HG03571 (cell line): ENCODE data around the gene KRTAP10-4.
"Not testable (repeated sequence)": the region's sequence is repeated elsewhere in the genome, so short reads cannot be mapped to it uniquely, and the experiment has no call there.

ENCODE experiments used
- ATAC-seq: cut with Tn5 transposase; IDR thresholded peaks from one replicate; pipeline ENCODE4 v1.9.1; 2021; ENCODE audit not compliant: unreplicated experiment

Gene KRTAP10-4

DNA sequence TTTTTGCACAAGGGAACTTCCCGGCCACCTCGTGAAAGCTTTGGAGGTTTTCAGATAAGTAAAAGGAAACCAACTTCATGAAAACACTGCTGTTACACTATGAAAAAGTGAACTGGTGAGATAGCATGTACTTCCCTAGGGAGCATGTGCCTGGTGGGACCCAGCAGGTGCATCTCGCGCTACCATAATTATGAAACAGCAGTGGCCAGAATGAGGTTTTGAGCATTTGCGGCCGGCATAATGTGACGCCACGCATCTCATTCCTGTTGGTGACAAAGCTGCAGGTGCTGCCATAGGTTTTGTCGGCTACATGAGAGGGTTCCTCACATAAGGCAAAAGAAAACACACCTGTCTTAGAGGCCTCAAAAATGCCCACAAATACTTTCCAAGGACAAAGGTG lies 16.6 kb upstream of the KRTAP10-4 start:
- ATAC-seq: no peak

DNA sequence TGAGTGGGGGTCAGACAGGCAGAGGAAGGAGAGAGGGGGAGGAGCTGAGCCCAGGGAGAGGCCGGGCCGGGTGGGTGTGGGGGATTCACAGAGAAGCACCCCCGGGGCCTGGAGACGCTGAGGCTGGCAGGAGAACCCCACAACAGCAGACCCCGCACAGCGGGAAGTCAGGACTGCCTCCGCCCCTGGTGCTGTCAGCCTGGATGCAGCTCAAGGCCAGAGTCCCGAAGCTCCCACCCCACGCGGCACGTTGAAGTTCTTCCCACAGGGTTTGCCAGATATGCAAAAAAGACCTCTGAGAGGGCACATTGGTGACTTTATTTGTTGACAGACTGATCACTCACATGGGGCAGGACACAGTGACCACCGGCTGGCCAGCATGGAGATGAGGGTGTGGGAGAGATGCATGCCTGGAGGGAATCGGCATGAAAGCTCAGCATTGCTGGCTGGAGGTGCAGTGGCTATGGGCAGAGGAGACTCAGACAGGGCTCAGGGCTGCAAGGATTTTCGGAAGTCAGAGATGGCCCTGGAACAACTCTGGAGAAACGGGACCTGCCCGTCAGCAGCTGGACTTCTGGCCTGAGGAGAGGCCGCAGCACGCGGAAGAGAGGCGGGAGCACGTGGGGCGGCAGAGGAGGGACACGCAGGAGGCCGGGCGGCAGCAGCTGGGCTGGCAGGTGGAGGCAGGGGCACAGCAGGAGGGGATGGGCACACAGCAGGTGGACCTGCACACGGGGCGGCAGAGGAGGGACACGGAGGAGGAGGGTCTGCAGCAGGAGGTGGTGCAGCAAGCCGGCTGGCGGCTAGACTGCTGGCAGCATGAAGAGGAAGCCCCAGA lies 15.8 kb upstream of the KRTAP10-4 start:
- no peak for ATAC-seq

DNA sequence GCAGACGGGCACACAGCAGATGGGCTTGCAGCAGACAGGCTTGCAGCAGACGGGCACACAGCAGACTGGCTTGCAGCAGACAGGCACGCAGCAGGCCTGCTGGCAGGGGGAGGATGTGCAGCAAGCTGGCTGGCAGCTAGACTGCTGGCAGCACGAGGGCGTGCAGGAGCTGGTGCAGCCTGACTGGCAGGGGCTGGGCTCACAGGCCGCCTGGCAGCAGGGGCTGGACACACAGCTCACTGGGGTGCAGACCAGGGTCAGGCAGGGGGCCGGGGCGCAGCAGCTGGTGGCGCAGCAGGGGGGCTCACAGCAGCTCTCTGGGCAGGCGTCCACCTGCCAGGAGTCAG lies 15.2 kb upstream of the KRTAP10-4 start:
- not testable (repeated sequence) for ATAC-seq

DNA sequence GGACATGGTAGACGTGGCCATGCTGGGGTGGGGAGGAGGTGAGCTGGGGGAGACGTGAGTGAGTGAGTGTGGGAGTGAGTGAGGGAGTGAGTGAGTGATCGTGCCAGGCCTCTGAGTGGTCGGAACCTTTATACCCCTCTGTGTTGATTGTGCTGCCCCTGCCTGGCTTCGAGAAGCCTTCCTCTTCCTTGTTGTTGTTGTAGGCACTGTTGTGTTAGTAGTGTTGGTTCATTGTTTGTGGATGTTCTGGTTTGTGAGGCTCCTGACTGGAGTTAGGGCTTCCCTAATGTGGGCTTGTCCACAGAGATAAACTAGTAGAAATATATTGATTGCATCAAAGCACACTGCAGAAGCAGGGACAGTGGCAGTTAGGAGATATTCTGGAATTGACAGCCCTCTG lies 14.8 kb upstream of the KRTAP10-4 start, which contains the start of gene KRTAP10-3:
TSS of gene KRTAP10-3 (minus strand) at position 101 of the 400 bp plus-strand sequence. CDS start at position 21, 80 bp downstream.
- no peak for ATAC-seq

DNA sequence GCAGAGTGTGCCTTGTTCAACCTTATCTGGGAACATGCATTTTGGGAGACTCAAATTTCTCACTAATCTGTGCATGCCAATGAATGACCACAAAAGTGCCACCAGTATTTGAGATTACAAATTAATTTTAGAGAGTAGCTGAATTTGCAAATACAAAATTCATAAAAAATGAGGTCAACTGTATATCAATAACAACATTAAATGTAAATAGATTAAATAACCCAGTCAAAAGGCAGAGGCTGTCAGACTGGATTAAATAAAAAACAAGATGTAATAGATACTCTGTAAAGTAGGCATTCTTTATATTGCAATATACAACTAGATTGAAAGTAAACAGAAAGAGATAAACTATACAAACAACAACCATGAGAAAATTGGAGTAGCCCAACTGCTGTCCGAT lies 9.4 kb upstream of the KRTAP10-4 start:
- no peak for ATAC-seq

DNA sequence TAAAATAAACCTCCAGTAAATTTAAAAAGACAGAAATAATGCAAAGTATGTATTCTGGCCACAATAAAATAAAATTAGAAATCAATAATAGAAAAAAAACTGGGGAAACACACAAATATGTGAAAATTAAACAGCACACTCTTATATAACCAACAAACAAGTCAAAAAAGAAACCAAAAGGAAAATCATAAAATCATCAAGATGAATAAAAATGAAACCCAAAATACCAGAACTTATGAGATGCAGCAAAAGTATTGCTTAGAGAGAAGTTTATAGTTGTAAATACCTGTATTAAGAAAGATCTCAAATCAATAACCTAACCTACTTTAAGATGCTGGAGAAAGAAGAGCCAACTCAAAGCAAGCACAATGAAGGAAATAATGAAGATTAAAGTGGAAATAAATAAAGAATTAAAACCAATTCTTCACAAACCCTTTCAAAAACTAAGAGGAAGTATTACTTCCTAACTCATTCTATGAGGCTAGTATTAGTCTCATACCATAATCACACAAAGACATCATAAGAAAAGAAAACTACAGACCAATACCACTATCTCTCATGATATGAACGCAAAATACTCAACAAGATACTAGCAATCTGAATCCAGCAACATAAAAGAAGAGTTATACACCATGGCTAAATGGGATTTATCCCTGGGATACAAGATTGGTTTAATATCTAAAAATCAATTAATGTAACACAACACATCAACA lies 8.5 kb upstream of the KRTAP10-4 start:
- ATAC-seq: no peak

DNA sequence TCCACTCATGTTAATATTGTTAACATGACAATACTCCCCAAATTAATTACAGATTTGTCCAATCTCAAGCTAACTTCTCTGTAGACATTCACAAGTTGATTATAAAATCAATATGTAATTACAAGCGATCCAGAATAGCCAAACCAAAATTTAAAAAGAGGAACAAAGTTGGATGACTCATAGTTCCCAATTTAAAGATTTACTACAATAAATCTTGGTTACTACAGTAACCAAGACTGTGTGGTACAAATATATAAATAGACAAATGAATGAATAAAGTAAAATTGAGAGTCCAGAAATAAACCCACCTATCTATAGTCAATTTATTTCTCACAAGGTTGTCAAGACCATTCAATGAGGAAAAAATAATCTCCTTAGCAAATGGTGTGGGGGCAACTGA lies 7.1 kb upstream of the KRTAP10-4 start:
- ATAC-seq: no peak

DNA sequence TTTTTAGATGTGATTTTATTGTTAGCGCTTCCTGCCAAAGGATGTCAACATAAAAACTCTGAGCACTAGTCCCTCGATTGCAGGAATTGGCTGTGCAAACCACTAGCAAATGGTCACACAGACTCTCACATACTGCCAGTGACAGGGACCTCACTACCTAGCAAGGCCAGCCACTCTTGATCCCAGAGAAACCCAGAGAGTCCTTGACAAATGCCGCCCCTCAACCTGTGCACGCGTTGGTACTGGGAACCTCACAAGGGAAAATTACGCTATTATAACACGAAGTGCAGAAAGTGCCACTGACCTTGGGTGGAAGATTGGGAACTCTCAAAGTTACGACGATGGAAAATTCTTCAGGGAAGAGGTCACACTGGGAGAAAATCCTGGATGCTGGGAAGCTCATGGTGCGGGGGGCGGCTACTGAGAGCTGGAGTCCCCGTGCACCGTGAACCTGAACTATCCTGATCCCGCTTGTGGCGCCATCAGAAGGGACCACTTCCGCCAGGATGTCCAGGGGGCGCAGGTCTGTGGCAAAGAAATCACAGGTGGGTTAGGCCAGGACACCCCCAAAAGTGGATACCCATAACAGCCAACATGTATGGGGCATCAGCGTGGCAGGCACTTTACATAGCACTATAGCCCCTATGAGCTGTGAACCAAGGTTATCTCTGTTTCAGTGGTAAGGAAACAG lies 5.9 kb upstream of the KRTAP10-4 start:
- ATAC-seq: no peak

DNA sequence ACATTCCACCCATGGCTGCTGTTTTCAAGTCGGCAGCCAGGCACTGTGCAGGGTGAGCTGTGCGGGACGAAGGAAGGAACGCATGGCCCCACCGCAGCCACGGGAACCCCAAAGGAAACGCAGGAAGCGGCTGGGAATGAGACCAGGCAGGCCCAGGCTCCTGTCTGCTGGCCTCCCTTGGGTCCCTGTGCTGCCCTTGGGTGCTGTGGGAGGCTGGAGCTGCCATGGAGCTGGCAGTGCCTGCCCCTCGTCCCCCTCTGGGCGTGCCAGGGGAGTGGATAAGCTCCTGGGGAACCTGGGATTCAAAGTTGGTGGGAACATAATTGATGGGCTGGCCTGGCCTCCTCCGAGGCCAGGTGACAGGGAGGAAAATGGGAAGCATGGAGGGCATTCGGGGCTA lies 5.3 kb upstream of the KRTAP10-4 start:
- no peak for ATAC-seq

DNA sequence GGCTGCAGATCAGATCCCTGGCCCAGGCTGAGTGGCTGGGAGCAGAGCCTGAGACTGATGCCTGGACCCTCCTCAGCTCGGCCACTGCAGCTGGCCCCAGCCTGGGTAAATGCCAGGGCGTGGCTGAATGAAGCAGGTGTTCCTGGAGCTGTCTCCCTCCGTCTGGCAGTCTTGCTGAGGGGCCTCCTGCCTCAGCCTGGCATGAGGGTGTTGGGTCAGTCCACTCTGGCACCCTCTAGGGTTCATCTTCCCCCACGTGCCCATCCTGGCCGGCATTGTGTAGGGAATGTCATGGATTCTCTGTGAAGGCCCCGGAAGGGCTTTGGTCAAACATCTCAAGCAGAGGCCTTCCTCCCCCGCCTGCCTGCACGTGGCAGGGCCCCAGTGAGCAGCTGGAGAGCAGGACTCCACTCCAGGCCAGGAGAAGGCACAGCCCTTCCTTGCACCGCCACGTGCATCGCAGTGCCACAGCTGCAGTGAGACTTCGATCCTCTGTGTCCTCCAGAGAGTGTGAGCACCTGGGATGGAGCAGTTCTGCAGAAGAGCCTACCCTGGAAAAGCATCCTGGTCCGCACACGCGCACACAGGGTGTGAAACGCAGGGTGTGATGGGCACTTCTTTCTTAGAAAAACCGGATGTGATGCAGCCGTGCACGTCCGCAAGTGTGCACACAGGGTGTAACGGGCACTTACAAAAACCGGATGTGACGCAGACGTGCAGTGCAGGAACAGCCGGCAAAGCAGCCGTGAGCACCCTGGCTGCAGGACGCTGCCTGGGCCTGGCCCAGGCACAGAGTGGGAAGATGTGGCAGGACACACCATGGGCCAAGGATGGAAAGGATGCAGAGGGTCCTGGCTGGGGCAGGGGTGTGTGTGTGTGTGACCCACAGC lies 4.6 kb upstream of the KRTAP10-4 start:
- no peak for ATAC-seq

DNA sequence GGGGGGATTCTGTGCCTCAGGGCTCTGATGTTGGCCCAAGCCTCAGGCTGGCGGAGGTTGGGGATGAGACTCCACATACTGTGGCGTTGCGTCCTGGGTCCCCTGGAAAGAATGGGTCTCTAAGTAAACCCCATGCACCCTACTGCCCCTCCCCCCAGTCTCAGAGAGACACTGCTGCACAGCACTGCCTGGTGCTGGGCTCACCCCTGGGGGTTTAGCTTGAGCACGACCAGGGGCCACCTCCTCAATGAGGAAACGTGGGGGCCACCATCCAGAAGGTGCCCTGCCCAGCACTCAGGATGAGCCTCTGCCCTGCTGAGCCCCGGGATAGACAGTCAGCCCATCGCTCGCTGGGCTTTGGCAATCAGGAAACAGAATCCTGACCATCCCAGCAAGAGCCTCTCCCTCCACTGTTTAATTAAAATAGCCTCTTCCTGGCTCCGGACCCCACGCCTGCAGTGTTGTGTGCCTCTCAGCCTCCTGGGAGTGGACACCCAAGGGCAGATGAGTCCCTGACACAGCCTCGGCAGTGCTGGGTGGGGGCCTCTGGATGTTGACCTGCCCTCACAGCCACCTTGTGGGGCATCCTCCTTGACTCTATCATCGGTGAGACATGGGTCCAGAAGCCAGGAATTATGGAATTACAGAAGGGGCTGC lies 3.5 kb upstream of the KRTAP10-4 start:
- no peak for ATAC-seq

DNA sequence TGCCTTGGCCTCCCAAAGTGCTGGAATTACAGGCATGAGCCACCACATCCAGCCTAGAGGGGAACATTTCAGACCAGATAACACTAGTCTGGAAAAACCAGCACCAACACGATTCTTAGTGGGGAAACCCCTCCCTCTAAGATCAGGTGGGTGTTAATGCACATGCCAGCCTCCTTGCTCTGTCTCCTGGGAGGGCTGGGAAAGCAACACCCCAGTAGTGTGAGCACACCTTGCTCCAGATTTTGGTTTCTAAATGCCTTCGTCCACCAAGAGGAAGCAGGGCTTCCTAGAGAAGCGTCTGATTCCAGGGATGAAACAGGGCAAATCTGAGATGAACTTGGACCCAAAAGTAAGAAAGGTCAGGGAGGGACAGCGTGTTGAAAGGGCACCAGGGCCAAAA lies 2.2 kb upstream of the KRTAP10-4 start:
- no peak for ATAC-seq

DNA sequence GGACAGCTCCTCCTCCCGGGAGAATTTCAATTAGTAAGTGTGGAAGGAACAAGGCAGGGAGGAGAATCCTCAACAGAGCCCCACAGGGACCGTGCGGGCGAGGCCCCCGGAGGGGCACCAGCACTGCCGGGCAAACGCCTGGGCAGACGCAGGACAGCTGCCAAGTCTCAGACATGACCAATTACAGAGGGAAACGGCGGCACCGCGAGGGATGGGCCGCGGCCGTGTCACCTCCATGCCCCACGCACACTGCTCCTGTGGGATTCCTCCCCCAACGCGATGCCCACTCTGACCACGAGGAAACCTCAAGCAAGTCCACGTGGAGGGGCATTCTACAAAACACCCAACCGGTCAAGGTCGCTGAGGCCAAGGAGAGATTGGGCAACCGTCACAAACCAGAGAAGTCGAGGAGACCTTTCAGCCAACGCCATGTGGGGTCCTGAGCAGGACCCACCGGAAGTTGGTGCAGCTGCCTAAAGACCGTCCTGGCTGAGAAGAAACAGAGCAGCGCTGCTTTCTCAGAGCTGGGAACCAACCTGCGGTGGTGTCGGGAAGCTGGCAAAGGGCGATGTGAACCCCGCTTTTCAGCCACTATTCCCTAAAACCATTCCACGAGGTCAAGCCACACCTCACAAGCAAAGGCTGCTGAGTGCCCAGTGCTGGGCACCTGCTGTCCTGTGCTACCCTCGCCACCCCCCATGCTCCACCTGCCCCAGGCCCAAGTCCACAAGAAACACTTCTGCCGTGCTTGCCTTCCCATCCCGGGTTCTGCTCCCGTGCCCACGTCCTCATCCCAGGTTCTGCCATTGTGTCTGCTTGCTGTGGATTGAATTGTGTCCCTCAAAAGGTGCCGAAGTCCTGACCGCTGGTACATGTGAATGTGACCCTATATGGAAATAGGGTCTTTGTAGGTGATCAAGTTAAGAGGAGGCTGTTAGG lies 1.4 kb upstream of the KRTAP10-4 start:
- ATAC-seq: no peak

DNA sequence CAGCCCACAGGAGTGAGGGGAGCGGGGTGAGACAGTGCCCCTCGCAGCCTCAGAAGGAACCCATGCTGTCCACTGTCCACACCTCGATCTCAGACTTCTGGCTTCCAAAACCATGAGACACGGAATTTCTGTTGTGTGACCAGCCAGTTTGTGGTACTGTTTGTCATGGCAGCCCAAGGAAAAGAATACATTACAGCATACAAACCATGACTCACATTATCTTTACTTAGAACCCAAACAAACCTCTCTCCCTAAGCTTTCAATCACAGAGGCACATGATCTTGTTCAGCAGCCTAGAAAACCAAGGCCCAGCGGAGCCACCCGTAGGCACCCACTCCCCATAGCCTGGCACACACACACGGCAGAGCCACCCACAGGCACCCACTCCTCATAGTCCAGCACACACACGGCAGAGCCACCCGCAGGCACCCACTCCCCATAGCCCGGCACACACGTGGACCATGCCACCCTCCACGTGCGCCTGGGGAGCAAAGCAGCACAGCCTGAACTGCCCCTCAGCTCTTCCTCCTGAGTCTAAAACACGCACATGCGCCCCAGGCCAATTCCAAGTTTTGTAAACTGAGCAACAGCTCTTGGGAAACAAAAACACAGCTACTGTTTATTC lies 458 bp upstream of the KRTAP10-4 start:
- ATAC-seq: no peak

DNA sequence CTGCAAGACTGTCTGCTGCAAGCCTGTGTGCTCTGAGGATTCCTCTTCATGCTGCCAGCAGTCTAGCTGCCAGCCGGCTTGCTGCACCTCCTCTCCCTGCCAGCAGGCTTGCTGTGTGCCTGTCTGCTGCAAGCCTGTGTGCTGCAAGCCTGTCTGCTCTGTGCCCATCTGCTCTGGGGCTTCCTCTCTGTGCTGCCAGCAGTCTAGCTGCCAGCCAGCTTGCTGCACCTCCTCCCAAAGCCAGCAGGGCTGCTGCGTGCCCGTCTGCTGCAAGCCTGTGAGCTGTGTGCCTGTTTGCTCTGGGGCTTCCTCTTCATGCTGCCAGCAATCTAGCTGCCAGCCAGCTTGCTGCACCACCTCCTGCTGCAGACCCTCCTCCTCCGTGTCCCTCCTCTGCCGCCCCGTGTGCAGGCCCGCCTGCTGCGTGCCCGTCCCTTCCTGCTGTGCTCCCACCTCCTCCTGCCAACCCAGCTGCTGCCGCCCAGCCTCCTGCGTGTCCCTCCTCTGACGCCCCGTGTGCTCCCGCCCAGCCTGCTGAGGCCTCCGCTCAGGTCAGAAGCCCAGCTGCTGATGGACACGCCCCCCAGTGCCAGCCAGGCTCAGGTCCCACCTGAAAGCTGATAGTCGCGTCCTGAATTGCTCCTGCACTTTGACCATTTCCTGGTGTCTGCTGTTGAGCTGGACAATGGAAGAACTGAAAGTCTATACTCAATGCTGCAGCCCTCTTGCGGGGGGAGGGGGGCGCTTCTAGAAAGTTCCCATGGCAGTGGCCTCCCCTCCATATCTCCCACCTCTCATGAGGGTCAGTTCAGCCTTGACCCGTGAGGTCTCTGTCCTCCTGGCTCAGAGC lies 1.2 kb downstream of the KRTAP10-4 start:
- ATAC-seq: no peak

DNA sequence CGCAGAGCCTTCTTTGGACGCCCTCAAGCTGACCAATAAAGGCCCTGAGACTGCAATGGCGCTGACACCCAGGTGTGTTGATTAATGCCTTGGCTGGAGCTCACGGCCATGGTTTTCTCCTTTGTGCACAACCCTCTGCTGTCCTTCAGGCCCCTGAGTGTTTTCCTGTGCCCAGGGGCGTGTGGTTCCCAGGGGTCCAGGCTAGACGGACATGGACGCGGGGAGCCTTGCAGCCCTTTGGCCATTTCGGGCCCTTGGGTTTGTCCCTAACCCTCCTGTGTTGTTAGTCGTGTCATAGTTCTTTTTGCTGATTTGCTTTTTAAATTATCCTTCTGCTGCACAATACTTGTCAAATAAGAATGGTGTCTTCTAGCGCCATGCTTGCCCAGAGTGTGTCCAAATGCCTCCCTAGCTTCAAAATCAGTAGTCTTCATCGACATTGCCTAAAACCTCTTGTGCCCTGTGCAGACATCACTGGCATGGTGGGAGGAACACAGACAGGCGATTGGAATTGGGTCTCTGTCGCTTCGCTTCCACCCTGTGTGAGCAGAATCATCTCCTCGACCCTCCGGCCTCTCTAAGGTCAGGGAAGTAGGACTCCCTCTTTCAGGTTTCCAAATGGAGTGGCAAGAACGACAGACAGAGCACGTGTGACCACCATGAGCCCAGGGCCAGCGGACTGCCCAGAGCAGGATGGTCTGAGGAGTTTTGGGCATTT lies 1.9 kb downstream of the KRTAP10-4 start:
- no peak for ATAC-seq

DNA sequence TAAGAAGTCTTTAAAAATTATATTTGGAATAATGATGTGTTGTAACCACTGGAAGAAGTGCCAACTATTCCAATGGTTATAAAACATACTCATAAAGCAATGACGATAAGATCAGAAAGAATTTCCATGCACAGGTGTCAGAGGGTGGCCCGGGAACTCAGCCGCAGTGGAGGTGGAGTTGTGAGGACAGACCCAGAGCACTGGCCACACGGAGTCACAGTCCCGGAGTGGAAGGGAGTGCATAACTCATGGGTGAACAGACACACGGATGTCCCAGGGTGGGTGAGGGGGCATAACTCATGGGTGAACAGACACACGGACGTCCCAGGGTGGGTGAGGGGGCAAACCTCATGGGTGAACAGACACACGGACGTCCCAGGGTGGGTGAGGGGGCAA lies 2.5 kb downstream of the KRTAP10-4 start:
- no peak for ATAC-seq
